OCI-LY3 (cell line): Measurements from ENCODE around the gene KLB.

Experiments
- H2AFZ ChIP-seq: fragments of 200-600, 300-600 bp; shearing (Covaris generic); 2 replicates; pipeline ENCODE4 v1.6.0; 2014; ENCODE audit warnings: antibody characterized with exemption, low read depth, low read length
- H3K27ac ChIP-seq: fragments of 200-600, 300-600 bp; sonication (generic); 2 replicates; pipeline ENCODE4 v1.5.1; 2014; ENCODE audit warnings: mild to moderate bottlenecking, low read length, moderate library complexity, mixed read lengths
- H3K27me3 ChIP-seq: fragments of 200-600, 300-600 bp; sonication (generic); 2 replicates; pipeline ENCODE4 v1.6.1; 2014; ENCODE audit warnings: low read depth, low read length, mixed read lengths
- H3K36me3 ChIP-seq: fragments of 200-600, 300-600 bp; sonication (generic); replicated peaks from 2 replicates; pipeline ENCODE3; 2014; ENCODE audit warnings: low read depth, low read length, mixed read lengths
- H3K4me1 ChIP-seq: fragments of 300-600, 200-600 bp; sonication (generic); 2 replicates; pipeline ENCODE4 v1.6.1; 2014; ENCODE audit warnings: low read length, mixed read lengths
- H3K4me2 ChIP-seq: fragments of 200-600, 300-600 bp; sonication (generic); 2 replicates; pipeline ENCODE4 v1.6.1; 2014; ENCODE audit warnings: low read length, mixed read lengths
- H3K4me3 ChIP-seq: fragments of 300-600, 200-600 bp; sonication (generic); 2 replicates; pipeline ENCODE4 v1.5.1; 2014; ENCODE audit warnings: antibody characterized with exemption, mild to moderate bottlenecking, low read length, moderate library complexity
- H3K79me2 ChIP-seq: fragments of 300-600, 200-600 bp; shearing (Covaris generic); 2 replicates; pipeline ENCODE4 v1.6.1; 2014; ENCODE audit warnings: mild to moderate bottlenecking, low read length, mixed read lengths
- H3K9ac ChIP-seq: fragments of 300-600, 200-600 bp; shearing (Covaris generic); 2 replicates; pipeline ENCODE4 v1.6.0; 2014; ENCODE audit warnings: mild to moderate bottlenecking, low read length, moderate library complexity
- H3K9me3 ChIP-seq: fragments of 200-600, 300-600 bp; shearing (Covaris generic); 2 replicates; pipeline ENCODE4 v1.6.1; 2014; ENCODE audit warnings: low read length, mixed read lengths; ENCODE audit not compliant: insufficient read depth
- H4K20me1 ChIP-seq: fragments of 200-600, 300-600 bp; sonication (generic); 2 replicates; pipeline ENCODE4 v1.6.1; 2016; ENCODE audit warnings: low read length, mixed read lengths; ENCODE audit not compliant: insufficient read depth
- EZH2phosphoT487 ChIP-seq: fragments of 200-600 bp; shearing (Covaris generic); IDR thresholded peaks from 2 replicates; pipeline ENCODE4 v1.6.1; 2018; ENCODE audit warnings: antibody characterized with exemption, mixed run types, low read depth
- TF ChIP-seq, protein P1 (sequence below): fragments of 200-600, 300-600 bp; sonication (generic); IDR thresholded peaks from 2 replicates; pipeline ENCODE4 v1.5.1; 2014; ENCODE audit warnings: antibody characterized with exemption, low read length, low read depth

The KLB gene

DNA sequence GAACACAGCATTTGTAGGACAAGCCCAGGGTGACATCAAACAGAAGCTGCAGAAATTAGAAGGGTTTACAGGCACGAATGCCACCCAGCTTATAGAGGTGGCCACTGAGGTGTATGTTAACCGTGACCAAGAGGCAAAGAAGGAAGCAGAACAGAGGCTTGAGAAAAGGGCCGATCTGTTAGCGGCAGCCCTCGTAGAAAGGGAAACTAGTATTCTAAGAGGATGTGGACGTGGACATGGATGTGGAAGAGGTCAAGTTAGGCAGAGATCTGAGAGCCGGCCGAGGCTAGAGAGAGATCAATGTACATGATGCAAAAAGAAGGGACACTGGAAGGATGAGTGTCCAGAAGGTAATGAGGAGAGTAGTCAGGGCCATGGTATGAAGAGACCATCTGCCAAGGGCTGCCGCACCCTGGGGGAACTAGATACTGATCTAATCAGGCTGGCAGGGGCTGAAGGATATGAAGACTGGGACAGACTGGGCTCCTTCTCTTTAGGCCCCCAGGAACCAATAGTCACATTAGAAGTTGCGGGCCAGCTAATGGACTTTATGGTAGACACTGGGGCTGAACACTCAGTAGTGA lies 79.6 kb downstream of the KLB start:
- no peaks in the 10 kb centered on the region for H4K20me1 ChIP-seq
- H3K9ac ChIP-seq = no peak overlapping the region
- no peaks in the 10 kb centered on the region for H3K79me2 ChIP-seq
- H3K4me2 ChIP-seq = no peak overlapping the region
- no peak overlapping the region for H3K4me3 ChIP-seq
- no peak overlapping the region for H3K27ac ChIP-seq
- no peak for TF ChIP-seq EZH2phosphoT487
- TF ChIP-seq, protein P1, sequence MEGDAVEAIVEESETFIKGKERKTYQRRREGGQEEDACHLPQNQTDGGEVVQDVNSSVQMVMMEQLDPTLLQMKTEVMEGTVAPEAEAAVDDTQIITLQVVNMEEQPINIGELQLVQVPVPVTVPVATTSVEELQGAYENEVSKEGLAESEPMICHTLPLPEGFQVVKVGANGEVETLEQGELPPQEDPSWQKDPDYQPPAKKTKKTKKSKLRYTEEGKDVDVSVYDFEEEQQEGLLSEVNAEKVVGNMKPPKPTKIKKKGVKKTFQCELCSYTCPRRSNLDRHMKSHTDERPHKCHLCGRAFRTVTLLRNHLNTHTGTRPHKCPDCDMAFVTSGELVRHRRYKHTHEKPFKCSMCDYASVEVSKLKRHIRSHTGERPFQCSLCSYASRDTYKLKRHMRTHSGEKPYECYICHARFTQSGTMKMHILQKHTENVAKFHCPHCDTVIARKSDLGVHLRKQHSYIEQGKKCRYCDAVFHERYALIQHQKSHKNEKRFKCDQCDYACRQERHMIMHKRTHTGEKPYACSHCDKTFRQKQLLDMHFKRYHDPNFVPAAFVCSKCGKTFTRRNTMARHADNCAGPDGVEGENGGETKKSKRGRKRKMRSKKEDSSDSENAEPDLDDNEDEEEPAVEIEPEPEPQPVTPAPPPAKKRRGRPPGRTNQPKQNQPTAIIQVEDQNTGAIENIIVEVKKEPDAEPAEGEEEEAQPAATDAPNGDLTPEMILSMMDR = no peak
- H3K36me3 ChIP-seq = no peaks in the 10 kb centered on the region
- no peaks in the 10 kb centered on the region for H3K4me1 ChIP-seq
- no peak overlapping the region for H2AFZ ChIP-seq
- H3K9me3 ChIP-seq = no peaks in the 10 kb centered on the region
- no peaks in the 10 kb centered on the region for H3K27me3 ChIP-seq

- Histone ChIP-seq H4K20me1 (no peaks in the 10 kb centered on the region), H3K9ac (no peak overlapping the region), H3K4me3 (no peak overlapping the region), H3K36me3 (no peaks in the 10 kb centered on the region), H3K9me3 (no peaks in the 10 kb centered on the region), H3K27me3 (no peaks in the 10 kb centered on the region), H2AFZ (no peak overlapping the region), H3K4me2 (no peak overlapping the region), H3K27ac (no peak overlapping the region), H3K79me2 (no peaks in the 10 kb centered on the region), H3K4me1 (no peaks in the 10 kb centered on the region)
- TF ChIP-seq, protein P1 = no peak
- no peak for TF ChIP-seq EZH2phosphoT487
Observed at GRCh38 chr4:39490322-39490721, 83.6 kb downstream of the KLB start.

DNA sequence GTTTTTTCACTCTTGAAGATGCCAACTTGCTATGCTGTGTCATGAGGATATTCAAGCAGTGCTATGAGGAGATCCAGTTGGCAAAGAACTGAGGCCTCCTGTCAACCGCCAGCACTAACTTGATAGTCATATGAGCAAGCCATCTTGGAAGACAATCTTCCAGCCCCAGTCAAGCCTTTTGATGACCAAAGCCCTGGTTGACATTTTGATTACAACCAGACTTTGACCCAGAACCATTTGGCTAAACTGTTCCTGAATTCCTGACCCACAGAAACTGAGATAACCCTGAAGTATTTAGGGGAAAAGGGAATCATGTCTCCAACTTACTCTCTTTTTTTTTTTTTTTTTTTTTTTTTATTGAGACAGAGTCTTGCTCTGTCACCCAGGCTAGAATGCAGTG lies 87.6 kb downstream of the KLB start:
- no peak overlapping the region for H2AFZ ChIP-seq
- no peaks in the 10 kb centered on the region for H3K4me1 ChIP-seq
- H3K9ac ChIP-seq = no peak overlapping the region
- H3K79me2 ChIP-seq = no peaks in the 10 kb centered on the region
- peaks cover 8% of the 10 kb centered on the region for H3K36me3 ChIP-seq
- H3K4me3 ChIP-seq = no peak overlapping the region
- no peak overlapping the region for H3K27ac ChIP-seq
- TF ChIP-seq, protein P1 = no peak
- no peak for TF ChIP-seq EZH2phosphoT487
- H4K20me1 ChIP-seq = no peaks in the 10 kb centered on the region
- H3K4me2 ChIP-seq = no peak overlapping the region
- H3K27me3 ChIP-seq = no peaks in the 10 kb centered on the region
- H3K9me3 ChIP-seq = no peaks in the 10 kb centered on the region

DNA sequence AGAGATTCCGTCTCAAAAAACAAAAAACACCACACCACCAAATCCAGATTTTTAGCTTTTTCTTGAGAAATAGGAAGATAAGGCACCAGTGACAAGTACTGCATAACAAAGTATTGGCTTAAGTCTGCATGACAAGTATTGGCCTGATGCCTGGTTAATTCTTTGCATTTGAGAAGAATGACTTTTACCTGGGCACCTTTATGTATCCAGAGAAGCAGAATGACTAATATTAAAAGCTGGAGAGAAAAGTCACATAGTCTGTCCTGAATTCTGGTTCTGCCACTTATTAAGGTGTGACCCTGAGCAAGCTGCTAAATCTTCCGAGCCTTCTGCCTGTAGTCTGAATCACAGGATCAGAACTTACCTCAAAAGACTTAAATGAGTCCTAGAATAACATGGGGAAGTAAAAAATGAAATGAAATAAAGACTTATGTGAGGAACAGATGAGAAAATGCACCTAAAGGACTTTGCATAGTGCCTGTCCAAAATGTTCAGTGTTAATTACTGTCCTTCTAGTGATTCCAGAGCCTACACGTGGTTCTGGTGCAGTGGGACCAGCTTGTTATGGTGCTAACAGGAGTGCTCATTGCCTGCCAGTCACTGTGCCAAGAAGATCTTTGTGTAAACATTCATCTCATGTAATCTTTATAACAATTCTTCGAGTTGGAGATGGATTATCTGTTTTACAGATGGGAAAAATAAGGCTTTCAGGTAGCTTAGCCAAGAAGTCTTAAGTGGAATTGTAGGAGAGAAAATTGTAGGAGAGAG lies 88.9 kb downstream of the KLB start:
- TF ChIP-seq, protein P1 = no peak
- H3K27ac ChIP-seq = no peak overlapping the region
- no peak overlapping the region for H3K4me2 ChIP-seq

More for the DNA sequence above, 88.9 kb downstream of the KLB start:
- no peaks in the 10 kb centered on the region for H3K27me3 ChIP-seq
- peaks cover 8% of the 10 kb centered on the region for H3K36me3 ChIP-seq
- H4K20me1 ChIP-seq = no peaks in the 10 kb centered on the region
- no peaks in the 10 kb centered on the region for H3K79me2 ChIP-seq
- no peak overlapping the region for H2AFZ ChIP-seq
- no peak overlapping the region for H3K9ac ChIP-seq
- no peaks in the 10 kb centered on the region for H3K4me1 ChIP-seq
- H3K9me3 ChIP-seq = no peaks in the 10 kb centered on the region
- H3K4me3 ChIP-seq = no peak overlapping the region
